Activated CD8-positive, alpha-beta T cell treated with anti-CD3 and anti-CD28 coated beads, Interleukin-2, amount 10 ng/mL, durations not matched to agents 7 days and 5 days (primary cell): ENCODE data around the gene CNRIP1. TPM values are rescaled to one million over a fixed set of nuclear protein-coding genes. Genes with fewer than 3 reads are reported as not detected.

ENCODE experiments used
- ATAC-seq: fragments of 150-1000 bp; cut with Tn5 transposase; one replicate; pipeline ENCODE4 v1.10.0; 2021; ENCODE audit warnings: moderate library complexity
- CTCF ChIA-PET: fragments of 350-600 bp; sonication (Branson Sonifier 250); formaldehyde crosslinking; loops from one replicate; lab custom pipeline; 2021; ENCODE audit warnings: antibody characterized with exemption; lab: Charles Lee
- POLR2A ChIA-PET: fragments of 350-600 bp; sonication (Branson Sonifier 250); formaldehyde crosslinking; loops from one replicate; lab custom pipeline; 2021; ENCODE audit warnings: antibody characterized with exemption; lab: Charles Lee
- DNase-seq: peaks from one replicate; pipeline ENCODE4 v3.0.0-alpha.2; 2020
- H3K27ac Mint-ChIP-seq: one replicate; pipeline ENCODE4 v1.8.0; 2021; ENCODE audit warnings: mild to moderate bottlenecking, mixed read lengths
- H3K27me3 Mint-ChIP-seq: one replicate; pipeline ENCODE4 v1.8.0; 2021; ENCODE audit warnings: low read depth, mixed read lengths
- H3K36me3 Mint-ChIP-seq: one replicate; pipeline ENCODE4 v1.8.0; 2021; ENCODE audit warnings: low read depth, mixed read lengths
- H3K4me1 Mint-ChIP-seq: one replicate; pipeline ENCODE4 v1.8.0; 2021; ENCODE audit warnings: low read depth, mixed read lengths
- H3K4me3 Mint-ChIP-seq: one replicate; pipeline ENCODE4 v1.8.0; 2021; ENCODE audit warnings: mild to moderate bottlenecking, mixed read lengths
- H3K9me3 Mint-ChIP-seq: one replicate; pipeline ENCODE4 v1.8.0; 2022; ENCODE audit warnings: mixed read lengths; ENCODE audit not compliant: insufficient read depth
- total RNA-seq, 2 experiments: library from RNA; stranded (reverse); gene quantifications; one replicate each; pipeline ENCODE4 v1.2.3, GENCODE V29; 2021

CNRIP1 gene
- total RNA-seq, 2 experiments from 2014 or later: not detected

DNA sequence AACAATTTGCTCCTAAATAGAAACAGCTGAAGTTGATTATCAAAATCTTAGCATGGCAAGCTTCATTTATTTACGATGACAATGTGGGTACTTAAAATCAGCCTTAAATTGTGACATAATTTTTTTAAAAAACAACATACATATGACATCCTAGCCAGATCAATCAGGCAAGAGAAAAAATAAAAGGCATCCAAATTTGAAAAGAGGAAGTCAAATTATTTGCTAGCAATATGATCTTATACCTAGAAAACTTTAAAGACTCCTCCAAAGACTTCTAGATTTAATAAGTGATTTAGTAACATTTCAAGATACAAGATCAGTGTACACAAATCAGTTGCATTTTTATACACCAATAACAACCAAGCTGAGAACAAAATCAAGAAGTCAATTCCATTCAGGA lies 53.1 kb downstream of the CNRIP1 start:
- ATAC-seq (no peak), DNase-seq (no peak)
- Mint-ChIP-seq H3K36me3 (no peaks in the 10 kb centered on the region), H3K27me3 (peaks cover 26% of the 10 kb centered on the region), H3K4me1 (no peaks in the 10 kb centered on the region), H3K9me3 (no peaks in the 10 kb centered on the region), H3K4me3 (no peak overlapping the region), H3K27ac (no peak overlapping the region)
- ChIA-PET CTCF (interaction anchor here (1.1 kb wide), 1 partner anchor 145 kb away, joined by 3 read pairs; no protein-coding TSS in a partner anchor), POLR2A (no interaction called here)

DNA sequence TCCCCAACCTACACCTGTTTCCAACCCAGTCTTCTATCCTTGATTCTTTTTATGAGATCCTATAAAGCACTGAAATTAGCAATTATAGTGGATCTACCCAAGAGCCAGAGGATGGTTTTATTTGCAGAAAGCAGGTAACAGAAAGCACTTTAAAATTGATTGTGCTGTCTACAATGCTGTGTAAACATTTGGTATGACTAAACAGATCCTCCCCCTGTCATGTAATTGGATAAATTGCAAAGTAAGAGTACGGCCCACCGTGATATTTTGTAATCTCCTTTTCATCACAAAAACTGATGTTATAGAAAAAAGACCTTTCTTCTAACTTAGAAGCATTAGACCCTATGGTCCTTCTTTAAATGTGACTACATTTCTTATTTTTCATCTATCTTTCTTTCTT lies 56.1 kb downstream of the CNRIP1 start:
- H3K9me3 Mint-ChIP-seq: no peaks in the 10 kb centered on the region
- no peak overlapping the region for H3K27ac Mint-ChIP-seq
- H3K4me3 Mint-ChIP-seq: no peak overlapping the region
- peaks cover 18% of the 10 kb centered on the region for H3K27me3 Mint-ChIP-seq
- H3K36me3 Mint-ChIP-seq: no peaks in the 10 kb centered on the region
- ATAC-seq: no peak
- H3K4me1 Mint-ChIP-seq: no peaks in the 10 kb centered on the region
- CTCF ChIA-PET: no interaction called here
- DNase-seq: no peak
- POLR2A ChIA-PET: no interaction called here

DNA sequence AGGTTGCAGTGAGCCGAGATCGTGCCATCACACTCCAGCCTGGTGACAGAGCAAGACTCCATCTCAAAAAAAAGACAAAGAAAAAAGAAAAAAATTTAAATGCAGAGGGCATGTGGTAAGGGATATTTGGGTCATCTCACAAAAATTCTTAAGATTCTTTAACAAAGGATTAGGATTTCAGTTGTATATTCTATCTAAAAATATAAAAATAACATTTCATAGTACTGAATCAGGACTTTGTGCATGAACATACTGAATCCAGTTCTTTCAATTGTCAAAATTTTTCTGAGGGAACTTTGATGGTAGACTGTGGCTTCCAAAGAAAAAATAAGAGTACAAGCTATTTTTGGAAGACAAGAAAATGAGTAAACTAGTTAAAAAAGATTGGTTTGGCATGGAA lies 60.9 kb downstream of the CNRIP1 start:
- Mint-ChIP-seq H3K36me3 (no peaks in the 10 kb centered on the region), H3K27me3 (peaks cover 4% of the 10 kb centered on the region), H3K4me3 (no peak overlapping the region), H3K9me3 (no peaks in the 10 kb centered on the region), H3K27ac (no peak overlapping the region), H3K4me1 (peaks cover 24% of the 10 kb centered on the region)
- no peak for DNase-seq
- ChIA-PET CTCF (no interaction called here), POLR2A (no interaction called here)
- no peak for ATAC-seq

DNA sequence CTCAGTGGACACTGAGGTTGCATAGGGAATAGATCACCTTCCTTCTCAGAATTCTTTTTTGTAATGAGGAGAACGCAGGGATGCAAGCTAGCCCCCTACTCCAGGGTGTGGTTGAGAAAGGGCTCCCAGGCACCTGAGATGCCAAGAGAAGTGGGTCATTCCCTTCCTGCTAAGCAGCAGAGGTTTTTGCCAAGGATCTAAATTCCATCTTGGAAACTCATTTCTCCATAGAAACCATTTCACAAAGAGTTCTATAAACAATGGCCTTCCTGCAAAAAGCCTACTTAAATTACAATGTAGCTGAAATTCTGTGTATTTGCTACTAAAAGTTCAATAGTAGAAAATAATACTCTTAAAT lies 63.7 kb downstream of the CNRIP1 start:
- ATAC-seq (no peak), DNase-seq (no peak)
- Mint-ChIP-seq H3K36me3 (peaks cover 11% of the 10 kb centered on the region), H3K27ac (no peak overlapping the region), H3K4me3 (no peak overlapping the region), H3K9me3 (no peaks in the 10 kb centered on the region), H3K27me3 (no peaks in the 10 kb centered on the region), H3K4me1 (peaks cover 30% of the 10 kb centered on the region)
- ChIA-PET POLR2A (no interaction called here), CTCF (interaction anchor here (1.5 to 1.9 kb wide), 2 partner anchors 27 to 29 kb away, joined by 4 to 7 read pairs; no protein-coding TSS in a partner anchor)

DNA sequence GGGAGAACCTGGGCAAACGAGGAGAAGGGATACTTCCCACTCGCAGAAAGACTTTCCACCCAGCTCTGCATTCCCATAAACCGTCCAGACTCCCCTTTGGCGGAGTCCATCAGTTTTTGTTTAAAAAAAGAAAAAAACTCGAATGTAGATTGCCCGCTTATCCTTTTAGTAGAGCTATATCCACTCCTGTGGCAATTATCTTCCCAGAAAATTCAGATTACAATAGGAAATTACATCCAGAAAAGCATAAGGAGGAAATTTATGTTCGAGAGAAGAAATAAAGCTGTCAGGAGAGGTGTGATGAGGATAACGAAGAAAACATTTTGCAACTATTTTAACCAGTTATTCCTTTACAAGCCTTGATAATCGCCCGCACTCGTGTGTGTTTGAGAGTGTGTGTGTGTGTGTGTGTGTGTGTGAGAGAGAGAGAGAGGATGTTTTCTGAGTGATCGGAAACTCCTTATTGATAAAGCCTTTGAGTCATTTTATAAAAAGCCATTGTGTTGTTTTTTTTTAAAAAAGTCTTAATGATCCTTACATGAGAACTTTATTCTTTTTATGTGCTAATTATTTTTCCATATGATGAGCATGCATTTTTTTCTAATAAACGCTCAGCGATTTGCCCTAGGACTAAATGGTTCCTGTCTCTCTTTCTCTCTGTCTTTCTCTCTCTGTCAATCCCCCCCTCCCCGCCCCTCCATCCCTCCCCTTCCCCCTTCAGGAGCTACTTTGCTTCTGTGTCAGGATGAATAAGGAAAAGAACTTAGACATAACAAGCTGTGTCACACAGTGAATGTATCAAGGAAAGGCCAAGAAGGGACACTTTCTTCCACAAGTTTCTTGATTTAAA lies 66.3 kb downstream of the CNRIP1 start:
- Mint-ChIP-seq H3K27me3 (no peaks in the 10 kb centered on the region), H3K9me3 (no peaks in the 10 kb centered on the region), H3K36me3 (peaks cover 23% of the 10 kb centered on the region), H3K4me1 (peaks cover 39% of the 10 kb centered on the region), H3K4me3 (peak overlapping the region; percentile 97), H3K27ac (peak overlapping the region; percentile 97)
- ChIA-PET CTCF (interaction anchor here (1.0 to 3.0 kb wide), 5 partner anchors 29 to 188 kb away, joined by 3 to 13 read pairs (median 5); no protein-coding TSS in a partner anchor), POLR2A (interaction anchor here (0.7 to 1.8 kb wide), 7 partner anchors 10 to 214 kb away, joined by 3 to 7 read pairs (median 3); partner anchors contain the start of genes APLF and FBXO48)
- peak; percentile 65 for DNase-seq
- no peak for ATAC-seq

DNA sequence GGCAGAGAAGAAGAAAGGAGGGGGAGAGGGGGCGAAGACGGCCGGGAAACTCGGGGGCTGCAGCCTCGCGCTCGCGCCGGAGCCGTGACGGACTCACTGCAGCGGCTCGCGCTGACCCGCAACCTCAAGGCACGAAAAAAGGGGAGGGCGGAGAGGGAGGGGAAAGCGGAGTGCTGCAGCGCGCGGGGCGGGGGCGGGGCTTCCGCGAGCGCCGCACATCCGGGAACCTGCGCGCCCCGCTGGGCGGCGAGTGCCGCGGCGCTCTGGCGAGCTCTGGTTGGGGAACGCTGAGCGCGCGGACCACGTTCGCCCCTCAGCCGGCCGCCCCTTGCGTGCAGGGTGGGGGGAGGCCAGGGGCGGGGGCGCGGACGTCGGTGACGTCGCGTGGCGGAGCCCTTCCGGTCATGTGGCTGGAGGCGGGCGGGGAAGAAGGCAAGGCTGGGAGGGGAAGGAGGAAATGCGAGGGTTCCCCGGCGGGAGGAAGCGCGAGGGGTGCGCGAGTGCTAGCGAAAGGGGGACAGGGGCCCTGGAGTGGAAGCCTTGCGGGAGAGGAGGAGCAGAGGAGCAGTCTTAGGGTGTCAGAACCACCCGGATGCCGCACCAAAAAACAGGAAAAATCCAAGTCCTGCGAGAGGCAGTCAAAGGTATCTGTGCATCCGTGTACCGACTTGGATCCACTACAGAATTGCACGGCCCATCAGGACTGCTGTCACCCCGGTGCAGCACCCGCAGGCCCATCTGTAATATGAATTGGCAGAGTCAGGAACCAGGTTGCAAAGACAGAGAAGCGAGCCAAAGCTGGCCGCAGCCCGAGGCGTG lies 67.1 kb downstream of the CNRIP1 start, which contains the start of gene PPP3R1:
TSS of gene PPP3R1 (minus strand) at position 133 of the 819 bp plus-strand sequence. CDS start 405 bp downstream, outside the sequence.
- ChIA-PET POLR2A (interaction anchor here (0.5 to 1.8 kb wide), 6 partner anchors 9 to 214 kb away, joined by 3 to 7 read pairs (median 4); partner anchors contain the start of genes APLF and FBXO48), CTCF (interaction anchor here (1.0 to 3.0 kb wide), 5 partner anchors 30 to 189 kb away, joined by 3 to 13 read pairs (median 5); no protein-coding TSS in a partner anchor)
- DNase-seq (peak; percentile 96), ATAC-seq (peak; percentile 87)
- Mint-ChIP-seq H3K36me3 (peaks cover 23% of the 10 kb centered on the region), H3K4me1 (peaks cover 39% of the 10 kb centered on the region), H3K9me3 (no peaks in the 10 kb centered on the region), H3K27ac (peak within 1 kb of the TSS; percentile 97), H3K27me3 (no peaks in the 10 kb centered on the region), H3K4me3 (peak within 1 kb of the TSS; percentile 97)

DNA sequence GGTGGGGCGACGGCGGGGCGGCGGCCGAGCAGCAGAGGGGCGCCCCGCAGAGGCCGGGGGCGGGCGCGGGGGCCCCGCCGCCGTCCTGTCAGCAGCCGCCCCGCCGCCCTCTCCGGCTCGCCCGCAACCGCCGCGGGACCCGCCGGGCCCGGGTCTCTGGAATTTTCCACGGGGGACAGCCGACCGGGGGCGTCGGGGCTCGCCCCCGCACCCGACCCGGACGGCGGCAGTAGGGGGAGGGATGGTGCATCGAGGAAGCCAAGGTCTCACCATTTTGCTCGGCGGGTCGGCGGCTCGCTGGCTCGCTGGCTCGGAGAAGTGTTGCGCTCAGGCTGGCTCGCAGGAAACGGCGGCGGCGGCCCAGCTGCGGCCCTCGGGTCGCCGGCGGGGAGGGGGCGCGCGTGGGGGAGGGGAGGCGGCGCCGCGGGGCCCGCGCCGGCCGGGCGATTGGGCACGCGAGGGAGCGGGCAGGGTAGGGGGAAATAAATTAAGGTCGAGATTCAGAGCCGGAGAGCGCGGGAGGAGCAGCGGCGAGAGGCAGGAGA lies 67.8 kb downstream of the CNRIP1 start:
- ChIA-PET CTCF (interaction anchor here (0.9 to 1.8 kb wide), 4 partner anchors 52 to 96 kb away, joined by 3 to 13 read pairs (median 5); no protein-coding TSS in a partner anchor), POLR2A (interaction anchor here (0.5 to 2.0 kb wide), 7 partner anchors 8 to 215 kb away, joined by 3 to 8 read pairs (median 4); partner anchors contain the start of genes APLF, FBXO48 and PNO1)
- Mint-ChIP-seq H3K36me3 (peaks cover 23% of the 10 kb centered on the region), H3K27me3 (no peaks in the 10 kb centered on the region), H3K27ac (peak overlapping the region; percentile 97), H3K9me3 (no peaks in the 10 kb centered on the region), H3K4me3 (peak overlapping the region; percentile 97), H3K4me1 (peaks cover 37% of the 10 kb centered on the region)
- ATAC-seq (peak; percentile 20), DNase-seq (peak; percentile 46)

DNA sequence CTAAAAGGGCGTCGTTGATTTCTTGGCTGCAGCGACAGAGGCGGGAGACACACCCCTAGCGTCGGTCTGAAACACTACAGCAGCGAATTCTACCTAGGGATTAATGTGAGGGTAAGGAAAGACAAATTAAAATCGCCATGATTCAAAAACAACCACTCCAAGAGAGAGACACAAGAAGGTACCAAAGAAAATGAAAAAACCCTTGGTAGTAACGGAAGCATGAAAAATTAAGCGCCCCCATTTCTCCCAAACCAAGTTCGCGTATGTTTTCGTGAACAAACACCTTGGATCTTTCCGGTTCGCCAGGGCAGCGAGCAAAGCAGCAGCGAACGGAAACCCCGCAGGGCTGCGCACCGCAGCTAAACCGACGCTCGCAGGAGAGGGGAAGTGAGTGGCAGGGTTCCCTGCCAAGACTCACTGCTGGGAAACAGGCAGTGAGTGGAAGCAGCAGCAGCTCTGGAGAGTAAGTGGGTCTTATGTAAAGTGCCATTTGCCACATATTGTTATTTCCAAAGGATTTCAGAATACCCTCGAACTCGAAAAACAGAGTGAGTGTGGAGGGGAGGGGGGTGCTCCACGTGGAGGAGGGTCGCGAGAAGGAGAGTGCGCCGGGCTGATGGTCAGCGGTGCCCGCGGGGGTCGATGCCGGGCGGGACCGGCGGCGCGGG lies 68.4 kb downstream of the CNRIP1 start:
- Mint-ChIP-seq H3K27me3 (no peaks in the 10 kb centered on the region), H3K4me1 (peaks cover 35% of the 10 kb centered on the region), H3K9me3 (no peaks in the 10 kb centered on the region), H3K4me3 (peak overlapping the region; percentile 83), H3K27ac (peak overlapping the region; percentile 93), H3K36me3 (peaks cover 23% of the 10 kb centered on the region)
- CTCF ChIA-PET: interaction anchor here (0.9 to 2.0 kb wide), 5 partner anchors 52 to 129 kb away, joined by 3 to 13 read pairs (median 3); no protein-coding TSS in a partner anchor
- ATAC-seq (peak; percentile 60), DNase-seq (peak; percentile 86)
- POLR2A ChIA-PET: interaction anchor here (0.8 to 2.0 kb wide), 2 partner anchors 63 to 94 kb away, joined by 3 to 8 read pairs; partner anchors contain the start of gene PNO1

DNA sequence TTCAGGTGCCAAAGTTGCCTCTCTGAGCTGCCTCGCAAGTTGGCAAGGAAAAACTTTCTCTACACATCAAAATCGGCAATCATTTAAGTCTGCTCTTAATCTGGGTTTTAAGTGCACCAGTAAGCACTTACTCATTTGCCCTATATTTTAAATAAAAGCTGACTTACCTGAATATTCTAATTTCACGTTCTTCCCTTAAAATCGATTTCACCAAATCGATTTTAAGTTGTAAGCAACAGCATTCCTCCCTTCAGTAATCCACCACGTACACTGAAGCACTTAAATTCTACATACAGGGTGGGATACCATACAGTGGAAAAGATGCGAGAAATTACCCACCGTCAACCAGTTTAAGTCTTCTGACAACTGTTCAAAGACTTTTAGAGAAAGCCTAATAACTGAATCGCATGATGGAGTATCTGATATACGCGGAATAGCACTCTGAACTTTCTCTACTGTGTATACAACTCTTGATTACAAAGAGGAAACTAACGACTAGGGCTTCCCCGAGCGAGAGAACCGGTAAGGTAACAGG lies 69.0 kb downstream of the CNRIP1 start:
- Mint-ChIP-seq H3K27ac (peak overlapping the region; percentile 93), H3K9me3 (no peaks in the 10 kb centered on the region), H3K4me3 (peak overlapping the region; percentile 83), H3K36me3 (peaks cover 23% of the 10 kb centered on the region), H3K4me1 (peaks cover 31% of the 10 kb centered on the region), H3K27me3 (no peaks in the 10 kb centered on the region)
- DNase-seq (no peak), ATAC-seq (peak; percentile 0)
- ChIA-PET POLR2A (interaction anchor here (0.8 to 2.0 kb wide), 2 partner anchors 62 to 94 kb away, joined by 3 to 8 read pairs; partner anchors contain the start of gene PNO1), CTCF (interaction anchor here (0.7 to 2.0 kb wide), 15 partner anchors 17 to 129 kb away, joined by 3 to 13 read pairs (median 3); no protein-coding TSS in a partner anchor)

DNA sequence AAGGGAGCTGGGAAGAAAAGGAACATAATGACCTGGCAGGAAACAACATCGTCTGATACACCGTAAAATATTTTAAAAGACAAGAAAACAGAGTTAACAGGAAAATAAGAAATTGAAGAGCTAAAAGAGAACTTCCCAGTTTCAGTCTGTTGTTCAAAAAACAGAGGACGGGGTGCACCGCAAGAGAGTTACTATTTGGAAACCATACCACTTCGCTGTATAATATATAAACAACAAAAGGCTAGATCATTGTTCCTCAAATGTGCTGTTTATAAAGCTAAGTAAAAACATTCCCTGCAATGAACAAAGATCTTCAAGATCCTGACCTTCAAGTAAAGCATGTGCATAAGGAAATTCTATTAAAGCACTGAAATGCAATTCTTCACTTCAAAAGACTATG lies 69.6 kb downstream of the CNRIP1 start:
- H3K9me3 Mint-ChIP-seq: no peaks in the 10 kb centered on the region
- peaks cover 23% of the 10 kb centered on the region for H3K36me3 Mint-ChIP-seq
- ATAC-seq: no peak
- H3K27ac Mint-ChIP-seq: peak overlapping the region; percentile 93
- no peaks in the 10 kb centered on the region for H3K27me3 Mint-ChIP-seq
- CTCF ChIA-PET: interaction anchor here (0.7 to 2.0 kb wide), 14 partner anchors 17 to 128 kb away, joined by 3 to 13 read pairs (median 4); no protein-coding TSS in a partner anchor
- DNase-seq: no peak
- peaks cover 26% of the 10 kb centered on the region for H3K4me1 Mint-ChIP-seq
- POLR2A ChIA-PET: interaction anchor here (2.0 kb wide), 1 partner anchor 93 kb away, joined by 8 read pairs; the partner anchor contains the start of gene PNO1
- peak overlapping the region; percentile 83 for H3K4me3 Mint-ChIP-seq
